GM12864 (cell line): ENCODE measurements around the gene TAGAP.
"Not testable (repeated sequence)": the region's sequence is repeated elsewhere in the genome, so short reads cannot be mapped to it uniquely, and the experiment has no call there.

Experiments used
- DNase-seq: peaks from one replicate; pipeline ENCODE4 v3.0.0-alpha.2; 2011; ENCODE audit warnings: low read depth
- H3K4me3 ChIP-seq: 2 replicates; pipeline ENCODE4 v1.5.1; 2011; ENCODE audit warnings: mild to moderate bottlenecking, low read depth, low read length, control low read depth
- TF ChIP-seq, protein P1 (sequence below): IDR thresholded peaks from 2 replicates; pipeline ENCODE4 v1.5.1; 2011; ENCODE audit warnings: low read depth, mild to moderate bottlenecking, moderate library complexity, low read length, control low read depth, inconsistent platforms; ENCODE audit errors: missing control alignments

Gene TAGAP

DNA sequence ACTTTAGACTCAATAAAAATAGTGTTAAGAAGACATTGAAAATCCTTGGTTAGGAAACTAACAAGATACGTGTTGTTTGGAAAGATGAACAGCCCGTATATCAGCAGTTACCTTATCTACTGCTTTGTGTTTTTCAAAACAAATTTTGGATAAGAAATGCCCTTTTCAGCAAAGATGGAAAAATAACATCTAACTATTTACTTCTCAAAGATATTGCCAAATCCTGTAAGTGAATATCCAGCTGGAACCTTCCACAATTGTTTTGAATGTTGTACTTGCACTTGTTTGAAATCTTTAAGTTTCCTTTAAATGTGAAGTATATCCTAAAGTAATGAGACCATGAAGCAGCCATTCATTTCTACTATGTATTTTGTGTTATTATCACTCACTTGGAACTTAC, 14.6 kb downstream of the TAGAP start:
- H3K4me3 ChIP-seq, result no peak overlapping the region
- TF ChIP-seq, protein P1, sequence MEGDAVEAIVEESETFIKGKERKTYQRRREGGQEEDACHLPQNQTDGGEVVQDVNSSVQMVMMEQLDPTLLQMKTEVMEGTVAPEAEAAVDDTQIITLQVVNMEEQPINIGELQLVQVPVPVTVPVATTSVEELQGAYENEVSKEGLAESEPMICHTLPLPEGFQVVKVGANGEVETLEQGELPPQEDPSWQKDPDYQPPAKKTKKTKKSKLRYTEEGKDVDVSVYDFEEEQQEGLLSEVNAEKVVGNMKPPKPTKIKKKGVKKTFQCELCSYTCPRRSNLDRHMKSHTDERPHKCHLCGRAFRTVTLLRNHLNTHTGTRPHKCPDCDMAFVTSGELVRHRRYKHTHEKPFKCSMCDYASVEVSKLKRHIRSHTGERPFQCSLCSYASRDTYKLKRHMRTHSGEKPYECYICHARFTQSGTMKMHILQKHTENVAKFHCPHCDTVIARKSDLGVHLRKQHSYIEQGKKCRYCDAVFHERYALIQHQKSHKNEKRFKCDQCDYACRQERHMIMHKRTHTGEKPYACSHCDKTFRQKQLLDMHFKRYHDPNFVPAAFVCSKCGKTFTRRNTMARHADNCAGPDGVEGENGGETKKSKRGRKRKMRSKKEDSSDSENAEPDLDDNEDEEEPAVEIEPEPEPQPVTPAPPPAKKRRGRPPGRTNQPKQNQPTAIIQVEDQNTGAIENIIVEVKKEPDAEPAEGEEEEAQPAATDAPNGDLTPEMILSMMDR, result no peak
- DNase-seq, result no peak

DNA sequence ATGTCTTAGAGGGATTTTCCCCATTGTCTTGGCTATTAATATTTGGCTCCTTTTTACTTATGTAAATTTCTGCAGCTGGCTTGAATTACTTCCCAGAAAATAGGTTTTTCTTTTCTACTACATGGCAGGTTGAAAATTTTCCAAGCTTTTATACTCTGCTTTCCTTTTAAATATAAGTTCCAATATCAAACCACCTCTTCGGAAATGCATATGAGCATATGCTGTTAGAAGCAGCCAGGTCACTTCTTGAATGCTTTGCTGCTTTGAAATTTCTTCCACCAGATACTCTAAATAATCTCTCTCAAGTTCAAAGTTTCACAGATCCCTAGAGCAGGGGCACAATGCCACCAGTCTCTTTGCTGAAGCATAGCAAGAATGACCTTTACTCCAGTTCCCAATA, 19.6 kb downstream of the TAGAP start:
- DNase-seq, H3K4me3 ChIP-seq: not testable (repeated sequence)

DNA sequence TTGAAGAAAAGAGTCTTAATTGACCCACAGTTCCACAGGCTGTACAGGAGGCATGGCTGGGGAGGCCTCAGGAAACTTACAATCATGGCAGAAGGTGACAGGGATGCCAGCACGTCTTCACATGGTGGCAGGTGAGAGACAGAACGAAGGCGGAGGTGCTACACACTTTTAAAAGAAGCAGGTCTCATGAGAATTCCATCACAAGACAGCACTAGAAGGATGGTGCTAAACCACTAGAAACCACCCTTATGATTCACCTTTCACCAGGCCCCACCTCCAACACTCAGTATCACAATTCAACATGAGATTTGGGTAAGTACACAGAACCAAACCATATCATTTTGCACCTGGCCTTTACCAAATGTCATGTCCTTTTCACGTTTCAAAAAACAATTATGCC, 20.9 kb downstream of the TAGAP start:
- no peak overlapping the region for H3K4me3 ChIP-seq
- no peak for DNase-seq
- TF ChIP-seq, protein P1, result no peak

DNA sequence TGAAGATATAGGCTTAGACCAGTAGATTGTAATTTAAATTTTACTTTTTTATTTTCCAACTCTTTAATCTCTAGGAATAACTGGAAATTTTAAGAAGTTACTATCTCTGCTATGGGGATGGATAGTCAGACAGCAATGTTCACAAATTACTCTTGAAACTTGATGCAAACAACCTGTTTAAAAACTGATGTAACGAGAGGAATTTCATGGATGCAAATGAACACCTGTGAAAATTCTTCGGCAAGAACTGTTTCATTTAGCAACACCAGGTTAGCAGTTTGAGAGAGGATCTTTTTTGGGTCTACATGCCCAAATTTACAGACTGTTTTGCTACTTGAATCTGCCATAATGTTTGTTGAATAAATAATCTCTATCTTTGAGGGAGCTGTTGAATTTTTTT, 24.8 kb downstream of the TAGAP start:
- TF ChIP-seq, protein P1, result no peak
- H3K4me3 ChIP-seq, result no peak overlapping the region
- DNase-seq, result no peak

DNA sequence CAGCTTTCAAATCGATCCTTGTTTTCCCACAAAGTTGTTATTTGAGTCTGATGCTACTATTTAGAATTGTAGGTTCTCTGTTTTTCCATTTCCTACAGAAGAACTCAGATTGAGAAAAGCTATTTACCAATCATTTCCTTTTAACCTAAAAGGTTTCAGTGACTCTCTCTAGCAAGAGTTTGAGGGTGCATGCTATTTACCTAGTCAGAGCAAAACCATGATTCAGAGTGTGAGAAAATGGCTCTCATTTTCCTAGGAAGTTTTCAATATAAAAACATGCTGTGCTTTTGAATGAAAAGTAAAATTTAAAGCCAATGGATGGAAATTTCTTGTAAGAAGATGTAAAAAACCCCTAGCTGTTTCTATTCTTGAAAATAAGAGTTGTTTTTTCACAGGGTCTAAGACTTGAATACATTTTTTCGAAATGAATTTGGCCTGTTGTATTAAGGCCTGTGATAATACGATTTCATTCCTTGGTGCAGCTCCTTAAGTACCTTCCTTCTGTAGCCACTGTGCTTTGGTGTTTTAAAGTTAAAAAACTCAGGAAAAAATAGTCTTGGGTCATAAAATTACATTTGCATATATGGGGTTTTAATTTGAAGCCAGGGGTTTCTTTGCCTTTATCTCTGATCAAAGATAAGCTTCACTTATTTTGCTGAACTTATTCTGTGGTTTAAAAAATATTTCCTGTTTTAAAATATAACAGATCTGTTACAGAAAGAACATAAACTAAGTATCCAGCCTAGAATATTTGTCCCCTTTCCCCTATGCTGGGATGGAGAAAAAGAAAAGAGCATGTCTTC, 26.8 kb downstream of the TAGAP start:
- DNase-seq, result no peak
- H3K4me3 ChIP-seq, result no peak overlapping the region
- TF ChIP-seq, protein P1, result no peak

DNA sequence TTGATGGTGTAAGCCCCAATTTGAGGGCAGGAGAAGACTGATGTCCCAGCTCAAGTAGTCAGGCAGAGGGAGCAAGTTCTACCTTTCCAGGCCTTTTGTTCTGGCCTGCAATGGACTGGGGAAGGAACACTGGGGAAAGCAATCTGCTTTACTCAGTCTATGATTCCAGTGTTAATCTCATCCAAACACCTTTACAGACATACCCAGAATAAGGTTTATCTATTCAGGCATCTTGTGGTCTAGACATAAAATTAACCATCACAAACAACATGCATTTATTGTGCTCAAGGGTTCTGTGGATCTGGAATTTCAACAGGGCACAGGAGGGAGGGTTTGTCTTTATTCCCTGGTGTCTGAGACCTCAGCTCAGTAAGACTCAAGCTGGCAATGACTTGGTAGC, 30.4 kb downstream of the TAGAP start:
- TF ChIP-seq, protein P1, result no peak
- no peak for DNase-seq
- no peak overlapping the region for H3K4me3 ChIP-seq

DNA sequence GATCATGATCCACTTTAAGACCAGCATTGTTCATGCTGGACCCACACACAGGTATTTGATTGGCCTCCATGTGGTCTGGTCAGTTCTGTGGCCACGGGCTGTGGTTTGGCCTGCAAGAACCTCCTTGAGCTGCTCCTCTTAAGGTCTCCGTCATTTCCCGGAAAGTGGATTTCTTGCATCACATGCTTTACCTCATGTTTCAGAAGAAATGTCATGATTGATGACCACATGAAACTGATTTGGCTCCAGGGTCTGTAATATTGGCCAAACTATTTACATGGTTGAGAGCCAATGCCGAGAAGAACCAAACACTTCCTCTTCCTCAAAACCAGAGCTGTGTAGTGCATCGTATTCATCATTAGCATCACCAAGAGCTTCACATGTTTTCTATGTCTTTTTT, 31.6 kb downstream of the TAGAP start:
- no peak for DNase-seq
- no peak overlapping the region for H3K4me3 ChIP-seq
- TF ChIP-seq, protein P1, result no peak
